Skeletal muscle tissue (tissue), 4 donors: ENCODE measurements around the gene EFNB1. TPM values are rescaled to one million over a fixed set of nuclear protein-coding genes. Genes with fewer than 3 reads are reported as not detected.

Experiments used
- H3K27ac ChIP-seq: one replicate; pipeline ENCODE4 v1.7.0; 2013; ENCODE audit warnings: mild to moderate bottlenecking, low read depth, low read length, inconsistent platforms
- H3K27me3 ChIP-seq, 3 donors: one replicate each; pipeline ENCODE4 v1.7.0; 2013; ENCODE audit warnings: low read length in 3 of 3; ENCODE audit not compliant: control insufficient read depth in 3 of 3, insufficient read depth in 3 of 3
- H3K36me3 ChIP-seq, 3 donors: one replicate each; pipeline ENCODE4 v1.7.0; 2013; ENCODE audit warnings: low read length in 3 of 3; ENCODE audit not compliant: control insufficient read depth in 3 of 3, insufficient read depth in 3 of 3
- H3K4me1 ChIP-seq, 3 donors: one replicate each; pipeline ENCODE4 v1.7.0; 2013; ENCODE audit warnings: low read length in 3 of 3, mild to moderate bottlenecking in 3 of 3; ENCODE audit not compliant: control insufficient read depth in 3 of 3, insufficient read depth in 3 of 3
- H3K4me3 ChIP-seq, 3 donors: one replicate each; pipeline ENCODE4 v1.7.0; 2013; ENCODE audit warnings: low read length in 3 of 3
- H3K9ac ChIP-seq, 3 donors: one replicate each; pipeline ENCODE4 v1.7.0; 2013; ENCODE audit warnings: low read length in 3 of 3, mild to moderate bottlenecking in 3 of 3, moderate library complexity in 2 of 3, low read depth in 1 of 3
- H3K9me3 ChIP-seq, 3 donors: one replicate each; pipeline ENCODE4 v1.7.0; 2013; ENCODE audit warnings: low read length in 3 of 3; ENCODE audit not compliant: control insufficient read depth in 3 of 3
- total RNA-seq: library from RNA; depleted of rRNA; stranded (reverse); fragments of >200 nt; gene quantifications from one replicate; pipeline ENCODE4 v1.2.3, GENCODE V29; 2014
- donor health status: Osteomylitis.

Gene EFNB1
- total RNA-seq, 1 donor from 2014 or later: 27.7 TPM

GRCh38 chrX:68827256-68827655 lies 1.6 kb upstream of the EFNB1 start:
- Histone ChIP-seq H3K27me3 (peaks cover 0 to 15% (median 0%) of the 10 kb centered on the region in 3 donors), H3K27ac (no peak overlapping the region), H3K36me3 (no peaks in the 10 kb centered on the region), H3K4me1 (peaks cover 3 to 22% (median 20%) of the 10 kb centered on the region in 3 donors), H3K9ac (no peak overlapping the region), H3K4me3 (no peak overlapping the region), H3K9me3 (no peaks in the 10 kb centered on the region)

- peak overlapping the region; percentile 19 to 65 (median 51) for H3K9ac ChIP-seq
- peaks cover 3 to 24% (median 18%) of the 10 kb centered on the region in 3 donors for H3K4me1 ChIP-seq
- peak overlapping the region; percentile 59 for H3K27ac ChIP-seq
- peak overlapping the region; percentile 59 to 81 (median 62) for H3K4me3 ChIP-seq
- H3K36me3 ChIP-seq: no peaks in the 10 kb centered on the region
- H3K27me3 ChIP-seq: peaks cover 0 to 15% (median 0%) of the 10 kb centered on the region in 3 donors
- no peaks in the 10 kb centered on the region for H3K9me3 ChIP-seq
These were observed 785 bp upstream of the EFNB1 start for GRCh38 chrX:68827848-68828624.

GRCh38 chrX:68829582-68830418 lies 979 bp downstream of the EFNB1 start:
- no peaks in the 10 kb centered on the region for H3K36me3 ChIP-seq
- peak overlapping the region; percentile 59 for H3K27ac ChIP-seq
- H3K27me3 ChIP-seq: peaks cover 0 to 6% (median 0%) of the 10 kb centered on the region in 3 donors
- peak overlapping the region; percentile 65 to 86 (median 81) for H3K9ac ChIP-seq
- peaks cover 3 to 34% (median 18%) of the 10 kb centered on the region in 3 donors for H3K4me1 ChIP-seq
- no peaks in the 10 kb centered on the region for H3K9me3 ChIP-seq
- peak overlapping the region; percentile 76 to 81 (median 81) for H3K4me3 ChIP-seq

GRCh38 chrX:68830419-68831404 lies 1.9 kb downstream of the EFNB1 start:
- peak overlapping the region; percentile 64 to 81 (median 76) for H3K4me3 ChIP-seq
- peaks cover 3 to 34% (median 18%) of the 10 kb centered on the region in 3 donors for H3K4me1 ChIP-seq
- no peak overlapping the region for H3K27ac ChIP-seq
- no peaks in the 10 kb centered on the region for H3K36me3 ChIP-seq
- no peaks in the 10 kb centered on the region for H3K9me3 ChIP-seq
- peaks cover 0 to 5% (median 0%) of the 10 kb centered on the region in 3 donors for H3K27me3 ChIP-seq
- H3K9ac ChIP-seq: peak overlapping the region; percentile 33 to 86 (median 81)

GRCh38 chrX:68831405-68832100 lies 2.7 kb downstream of the EFNB1 start:
- H3K4me3 ChIP-seq: peak overlapping the region; percentile 45 to 49 (median 48)
- no peak overlapping the region for H3K27ac ChIP-seq
- peak overlapping the region in 2 of 3 donors; percentile 45 to 53 for H3K9ac ChIP-seq
- no peaks in the 10 kb centered on the region for H3K9me3 ChIP-seq
- peaks cover 3 to 34% (median 18%) of the 10 kb centered on the region in 3 donors for H3K4me1 ChIP-seq
- H3K36me3 ChIP-seq: no peaks in the 10 kb centered on the region
- no peaks in the 10 kb centered on the region for H3K27me3 ChIP-seq

- H3K27ac ChIP-seq: no peak overlapping the region
- peak overlapping the region; percentile 45 to 49 (median 48) for H3K4me3 ChIP-seq
- H3K4me1 ChIP-seq: peaks cover 3 to 34% (median 18%) of the 10 kb centered on the region in 3 donors
- H3K9me3 ChIP-seq: no peaks in the 10 kb centered on the region
- peak overlapping the region in 1 of 3 donors; percentile 45 for H3K9ac ChIP-seq
- no peaks in the 10 kb centered on the region for H3K36me3 ChIP-seq
- H3K27me3 ChIP-seq: no peaks in the 10 kb centered on the region
These were observed 3.2 kb downstream of the EFNB1 start for GRCh38 chrX:68832101-68832416.

GRCh38 chrX:68832516-68833447 lies 4.0 kb downstream of the EFNB1 start:
- Histone ChIP-seq H3K4me3 (peak overlapping the region in 2 of 3 donors; percentile 45 to 48), H3K27ac (no peak overlapping the region), H3K36me3 (no peaks in the 10 kb centered on the region), H3K4me1 (peaks cover 3 to 34% (median 18%) of the 10 kb centered on the region in 3 donors), H3K9ac (no peak overlapping the region), H3K27me3 (no peaks in the 10 kb centered on the region), H3K9me3 (no peaks in the 10 kb centered on the region)

GRCh38 chrX:68833448-68833805 lies 4.6 kb downstream of the EFNB1 start:
- Histone ChIP-seq H3K27me3 (no peaks in the 10 kb centered on the region), H3K27ac (no peak overlapping the region), H3K4me1 (peaks cover 1 to 32% (median 15%) of the 10 kb centered on the region in 3 donors), H3K4me3 (no peak overlapping the region), H3K9ac (peak overlapping the region in 1 of 3 donors; percentile 16), H3K36me3 (no peaks in the 10 kb centered on the region), H3K9me3 (no peaks in the 10 kb centered on the region)
